Astrocyte (in vitro differentiated cells and primary cell): ENCODE data around the gene ATG4C. TPM values are rescaled to one million over a fixed set of nuclear protein-coding genes. Genes with fewer than 3 reads are reported as not detected.

Experiments
- DNase-seq: peaks from one replicate; pipeline ENCODE4 v3.0.0-alpha.2; 2010; ENCODE audit warnings: low read depth
- FAIRE-seq: peaks from 2 replicates; lab custom pipeline; 2011; peaks lifted over from hg19 to GRCh38; lab: Jason Lieb, UNC
- H2AFZ ChIP-seq: 2 replicates; pipeline ENCODE4 v1.6.0; 2012; ENCODE audit warnings: low read depth, low read length, inconsistent platforms
- H3K27ac ChIP-seq: 2 replicates; pipeline ENCODE4 v1.5.1; 2011; ENCODE audit warnings: low read depth, low read length, inconsistent platforms
- H3K27me3 ChIP-seq: 2 replicates; pipeline ENCODE4 v1.6.0; 2011; ENCODE audit warnings: low read length, inconsistent platforms; ENCODE audit not compliant: insufficient read depth
- H3K36me3 ChIP-seq: 2 replicates; pipeline ENCODE4 v1.5.1; 2011; ENCODE audit warnings: low read length, inconsistent platforms; ENCODE audit not compliant: insufficient read depth
- H3K4me1 ChIP-seq: 2 replicates; pipeline ENCODE4 v1.5.1; 2011; ENCODE audit warnings: low read length, inconsistent platforms; ENCODE audit not compliant: insufficient read depth
- H3K4me2 ChIP-seq: 2 replicates; pipeline ENCODE4 v1.6.0; 2012; ENCODE audit warnings: low read length, inconsistent platforms
- H3K4me3 ChIP-seq: 2 replicates; pipeline ENCODE4 v1.5.1; 2011; ENCODE audit warnings: low read depth, mild to moderate bottlenecking, low read length, inconsistent platforms; ENCODE audit not compliant: insufficient read depth
- H3K79me2 ChIP-seq: 2 replicates; pipeline ENCODE4 v1.6.0; 2012; ENCODE audit warnings: mild to moderate bottlenecking, low read length, inconsistent platforms; ENCODE audit not compliant: insufficient read depth
- H3K9ac ChIP-seq: 2 replicates; pipeline ENCODE4 v1.6.0; 2012; ENCODE audit warnings: mild to moderate bottlenecking, low read length, inconsistent platforms
- H3K9me3 ChIP-seq: 2 replicates; pipeline ENCODE4 v1.5.1; 2012; ENCODE audit warnings: low read depth, mild to moderate bottlenecking, low read length, inconsistent platforms; ENCODE audit not compliant: insufficient read depth
- H4K20me1 ChIP-seq: 2 replicates; pipeline ENCODE4 v1.6.0; 2012; ENCODE audit warnings: low read length, inconsistent platforms; ENCODE audit not compliant: insufficient read depth
- H3K27ac Mint-ChIP-seq: one replicate; pipeline ENCODE4 v1.8.0; 2021; ENCODE audit warnings: mild to moderate bottlenecking, mixed read lengths; ENCODE audit not compliant: unreplicated experiment
- H3K27me3 Mint-ChIP-seq: one replicate; pipeline ENCODE4 v1.8.0; 2021; ENCODE audit warnings: low read depth, mixed read lengths; ENCODE audit not compliant: unreplicated experiment
- H3K36me3 Mint-ChIP-seq: one replicate; pipeline ENCODE4 v1.8.0; 2021; ENCODE audit warnings: low read depth, mixed read lengths; ENCODE audit not compliant: unreplicated experiment
- H3K4me1 Mint-ChIP-seq: one replicate; pipeline ENCODE4 v1.8.0; 2021; ENCODE audit warnings: low read depth, mixed read lengths; ENCODE audit not compliant: unreplicated experiment
- H3K4me3 Mint-ChIP-seq: one replicate; pipeline ENCODE4 v1.8.0; 2021; ENCODE audit warnings: mild to moderate bottlenecking, moderate library complexity, mixed read lengths; ENCODE audit not compliant: unreplicated experiment
- H3K9me3 Mint-ChIP-seq: one replicate; pipeline ENCODE4 v1.8.0; 2021; ENCODE audit warnings: mild to moderate bottlenecking, mixed read lengths; ENCODE audit not compliant: unreplicated experiment
- EZH2 ChIP-seq: IDR thresholded peaks from 2 replicates; pipeline ENCODE4 v1.6.1; 2012; ENCODE audit warnings: mild to moderate bottlenecking, low read length, inconsistent platforms; ENCODE audit not compliant: insufficient read depth
- total RNA-seq: library from RNA; stranded (reverse); gene quantifications from 2 replicates; pipeline ENCODE4 v1.2.1, GENCODE V29; 2021
- TF ChIP-seq, protein P1 (sequence below): IDR thresholded peaks from 2 replicates; pipeline ENCODE4 v1.5.1; 2011; ENCODE audit warnings: low read depth, mild to moderate bottlenecking, inconsistent platforms, low read length, moderate library complexity; ENCODE audit not compliant: insufficient read depth

Gene ATG4C
- total RNA-seq, 1 donor from 2014 or later = 7.0 TPM

DNA sequence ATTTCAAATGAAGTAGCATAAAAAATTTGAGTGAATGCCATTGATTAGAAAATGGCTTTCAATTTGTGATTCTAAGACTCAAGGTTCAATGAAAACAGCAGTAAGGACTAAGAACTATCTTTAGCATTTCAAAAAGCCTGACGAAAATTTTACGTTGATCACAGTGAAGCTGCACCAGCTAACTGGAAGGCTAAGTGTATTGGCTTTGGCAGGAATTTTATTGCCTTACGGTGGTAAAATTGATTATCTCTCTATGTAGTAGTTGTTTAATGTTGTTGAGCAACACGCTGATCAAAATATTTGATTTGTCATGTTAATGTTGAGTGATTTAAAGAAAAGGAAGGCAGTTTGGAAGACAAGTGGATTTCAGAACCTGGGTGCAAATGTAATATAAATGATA is 49.6 kb downstream of the ATG4C start:
- DNase-seq = no peak
- Histone ChIP-seq H3K4me1 (no peaks in the 10 kb centered on the region), H3K27me3 (no peaks in the 10 kb centered on the region), H3K36me3 (no peaks in the 10 kb centered on the region), H3K79me2 (no peaks in the 10 kb centered on the region), H3K9ac (no peak overlapping the region), H3K27ac (no peak overlapping the region), H3K4me3 (no peak overlapping the region), H4K20me1 (no peaks in the 10 kb centered on the region), H3K4me2 (no peak overlapping the region), H2AFZ (no peak overlapping the region), H3K9me3 (no peaks in the 10 kb centered on the region)
- H3K36me3 Mint-ChIP-seq = no peaks in the 10 kb centered on the region
- H3K4me3 Mint-ChIP-seq = no peak overlapping the region
- no peaks in the 10 kb centered on the region for H3K4me1 Mint-ChIP-seq
- H3K27me3 Mint-ChIP-seq = no peaks in the 10 kb centered on the region
- FAIRE-seq = no peak
- no peak overlapping the region for H3K27ac Mint-ChIP-seq
- no peaks in the 10 kb centered on the region for H3K9me3 Mint-ChIP-seq
- TF ChIP-seq EZH2 = no peak
- TF ChIP-seq, protein P1, sequence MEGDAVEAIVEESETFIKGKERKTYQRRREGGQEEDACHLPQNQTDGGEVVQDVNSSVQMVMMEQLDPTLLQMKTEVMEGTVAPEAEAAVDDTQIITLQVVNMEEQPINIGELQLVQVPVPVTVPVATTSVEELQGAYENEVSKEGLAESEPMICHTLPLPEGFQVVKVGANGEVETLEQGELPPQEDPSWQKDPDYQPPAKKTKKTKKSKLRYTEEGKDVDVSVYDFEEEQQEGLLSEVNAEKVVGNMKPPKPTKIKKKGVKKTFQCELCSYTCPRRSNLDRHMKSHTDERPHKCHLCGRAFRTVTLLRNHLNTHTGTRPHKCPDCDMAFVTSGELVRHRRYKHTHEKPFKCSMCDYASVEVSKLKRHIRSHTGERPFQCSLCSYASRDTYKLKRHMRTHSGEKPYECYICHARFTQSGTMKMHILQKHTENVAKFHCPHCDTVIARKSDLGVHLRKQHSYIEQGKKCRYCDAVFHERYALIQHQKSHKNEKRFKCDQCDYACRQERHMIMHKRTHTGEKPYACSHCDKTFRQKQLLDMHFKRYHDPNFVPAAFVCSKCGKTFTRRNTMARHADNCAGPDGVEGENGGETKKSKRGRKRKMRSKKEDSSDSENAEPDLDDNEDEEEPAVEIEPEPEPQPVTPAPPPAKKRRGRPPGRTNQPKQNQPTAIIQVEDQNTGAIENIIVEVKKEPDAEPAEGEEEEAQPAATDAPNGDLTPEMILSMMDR = no peak

DNA sequence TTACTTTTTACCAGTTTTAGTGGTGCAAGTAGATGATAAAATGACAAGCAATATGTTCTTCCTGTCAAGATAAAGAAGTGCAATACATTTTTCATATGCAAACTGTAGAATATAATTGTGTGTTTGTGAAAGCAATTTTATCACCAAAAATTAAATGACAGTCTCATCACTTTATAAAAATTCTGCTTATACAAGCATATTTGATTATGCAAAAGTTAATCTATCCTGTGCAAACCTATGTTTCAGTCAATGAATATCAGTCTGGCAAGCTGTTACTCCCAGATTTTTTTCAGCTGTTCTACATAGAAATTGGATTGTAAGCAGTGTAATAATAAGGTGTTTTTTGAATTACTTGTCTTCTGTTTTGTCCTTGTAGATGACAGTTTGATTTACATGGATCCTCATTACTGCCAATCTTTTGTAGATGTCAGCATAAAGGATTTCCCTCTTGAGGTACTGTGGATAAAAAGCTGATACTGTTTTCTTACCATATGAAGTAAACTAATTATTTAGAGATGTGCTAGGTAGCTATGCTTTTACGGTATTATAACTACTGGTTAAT is 50.5 kb downstream of the ATG4C start:
- Mint-ChIP-seq H3K9me3 (no peaks in the 10 kb centered on the region), H3K27ac (no peak overlapping the region), H3K36me3 (no peaks in the 10 kb centered on the region), H3K27me3 (no peaks in the 10 kb centered on the region), H3K4me1 (no peaks in the 10 kb centered on the region), H3K4me3 (no peak overlapping the region)
- Histone ChIP-seq H3K27ac (no peak overlapping the region), H3K79me2 (no peaks in the 10 kb centered on the region), H3K36me3 (no peaks in the 10 kb centered on the region), H3K4me3 (no peak overlapping the region), H3K4me1 (no peaks in the 10 kb centered on the region), H2AFZ (no peak overlapping the region), H3K4me2 (no peak overlapping the region), H3K9me3 (no peaks in the 10 kb centered on the region), H3K27me3 (no peaks in the 10 kb centered on the region), H4K20me1 (no peaks in the 10 kb centered on the region), H3K9ac (no peak overlapping the region)
- no peak for FAIRE-seq
- DNase-seq = no peak
- TF ChIP-seq, protein P1 = no peak
- TF ChIP-seq EZH2 = no peak

DNA sequence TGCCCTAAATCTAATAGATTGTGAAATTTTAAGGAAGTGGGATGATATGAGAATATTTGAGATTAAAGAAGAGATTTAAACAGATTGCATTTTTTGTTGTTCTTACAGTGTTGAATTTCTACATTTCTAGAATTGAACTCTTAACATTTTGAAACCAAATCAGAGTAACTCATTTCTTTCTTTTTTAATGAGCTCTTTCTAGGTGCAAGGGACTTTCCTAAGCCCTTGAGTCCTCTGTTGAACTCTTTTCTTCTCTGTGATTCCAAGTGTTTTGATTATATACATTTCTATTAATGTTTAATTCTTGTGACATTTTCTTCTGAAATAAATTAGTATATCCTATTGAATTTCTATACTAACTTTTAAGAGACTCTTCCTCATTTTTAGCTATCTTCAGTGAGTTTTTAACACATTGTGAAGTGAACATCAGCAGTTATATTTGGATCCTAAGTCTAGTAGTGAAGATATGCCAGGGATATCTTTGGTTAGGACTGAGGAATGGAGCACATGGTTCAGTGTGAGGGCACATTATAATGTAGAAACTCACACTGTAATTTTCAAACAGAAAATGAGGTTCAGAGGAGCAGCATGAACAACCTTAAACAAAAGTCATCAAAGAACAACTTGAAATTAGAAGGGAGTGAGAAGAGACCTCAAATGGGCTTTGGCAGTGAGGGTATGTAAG is 53.1 kb downstream of the ATG4C start:
- TF ChIP-seq EZH2 = no peak
- TF ChIP-seq, protein P1 = no peak
- Mint-ChIP-seq H3K9me3 (no peaks in the 10 kb centered on the region), H3K27me3 (no peaks in the 10 kb centered on the region), H3K36me3 (no peaks in the 10 kb centered on the region), H3K27ac (no peak overlapping the region), H3K4me3 (no peak overlapping the region), H3K4me1 (no peaks in the 10 kb centered on the region)
- H3K9me3 ChIP-seq = no peaks in the 10 kb centered on the region
- H3K79me2 ChIP-seq = no peaks in the 10 kb centered on the region
- no peak overlapping the region for H3K4me3 ChIP-seq
- FAIRE-seq (no peak), DNase-seq (no peak)
- no peaks in the 10 kb centered on the region for H3K36me3 ChIP-seq
- no peak overlapping the region for H3K4me2 ChIP-seq
- H3K9ac ChIP-seq = no peak overlapping the region
- H3K27ac ChIP-seq = no peak overlapping the region
- H3K4me1 ChIP-seq = no peaks in the 10 kb centered on the region
- H2AFZ ChIP-seq = no peak overlapping the region
- H4K20me1 ChIP-seq = no peaks in the 10 kb centered on the region
- no peaks in the 10 kb centered on the region for H3K27me3 ChIP-seq
